Kidney (tissue), 14 donors: ENCODE data around the gene CRB2. TPM values are rescaled to one million over a fixed set of nuclear protein-coding genes. Genes with fewer than 3 reads are reported as not detected.
"Not testable (repeated sequence)": the region's sequence is repeated elsewhere in the genome, so short reads cannot be mapped to it uniquely, and the experiment has no call there.

ENCODE experiments used
- DNase-seq, 5 donors: peaks; one replicate each; pipeline ENCODE4 v3.0.0-alpha.2; 2013 to 2020
- FAIRE-seq: peaks from 2 replicates; lab custom pipeline; 2012; peaks lifted over from hg19 to GRCh38; lab: Jason Lieb, UNC
- H3K27ac ChIP-seq, 2 donors: one replicate each; pipeline ENCODE4 v1.7.0; 2013; ENCODE audit warnings: low read depth in 2 of 2, low read length in 2 of 2, inconsistent platforms in 1 of 2
- H3K27me3 ChIP-seq: one replicate; pipeline ENCODE4 v1.7.1; 2013; ENCODE audit warnings: low read length, inconsistent platforms; ENCODE audit not compliant: control insufficient read depth, insufficient read depth
- H3K36me3 ChIP-seq, 3 donors: one replicate each; pipeline versions ENCODE4 v1.7.0 to v1.7.1; 2013; ENCODE audit warnings: low read length in 3 of 3, control low read depth in 1 of 3, inconsistent platforms in 1 of 3; ENCODE audit not compliant: insufficient read depth in 3 of 3, control insufficient read depth in 2 of 3
- H3K4me1 ChIP-seq, 3 donors: one replicate each; pipeline versions ENCODE4 v1.7.0 to v1.7.1; 2013; ENCODE audit warnings: low read length in 3 of 3, inconsistent platforms in 1 of 3, low read depth in 1 of 3; ENCODE audit not compliant: control insufficient read depth in 2 of 3, insufficient read depth in 2 of 3
- H3K4me3 ChIP-seq, 3 donors: one replicate each; pipeline versions ENCODE4 v1.7.0 to v1.8.1; 2013; ENCODE audit warnings: low read length in 3 of 3, control low read depth in 1 of 3, inconsistent platforms in 1 of 3
- H3K9ac ChIP-seq, 3 donors: one replicate each; pipeline versions ENCODE4 v1.7.0 to v1.7.1; 2013; ENCODE audit warnings: low read length in 3 of 3, control low read depth in 1 of 3, inconsistent platforms in 1 of 3
- H3K9me3 ChIP-seq, 3 donors: one replicate each; pipeline versions ENCODE4 v1.7.0 to v1.7.1; 2013; ENCODE audit warnings: low read length in 3 of 3, control low read depth in 1 of 3, inconsistent platforms in 1 of 3; ENCODE audit not compliant: control insufficient read depth in 2 of 3, insufficient read depth in 1 of 3
- intact Hi-C: fragments of 100-400 bp; cut with DNase I; formaldehyde crosslinking; loops from one replicate; pipeline ENCODE4 v1.11.1; 2022
- polyA plus RNA-seq: library from polyadenylated mRNA; stranded (reverse); fragments of 350-450 nt; fragmentation: Illumina TruSeq; extraction: RNeasy Lipid Tissue Mini Kit (QIAGEN cat#74804); gene quantifications from one replicate; pipeline ENCODE4 v1.2.3, GENCODE V29; 2014; ENCODE audit warnings: low read depth, low replicate concordance; ENCODE audit not compliant: insufficient read depth
- total RNA-seq: library from RNA; stranded (reverse); fragmentation: NEBNext Ultra II Directional; extraction: Animal tissue kit (Norgen Biotek cat#: 25700); gene quantifications from one replicate; pipeline ENCODE4 v1.2.1, GENCODE V29; 2021
- TF ChIP-seq, protein P1 (sequence below): IDR thresholded peaks from 3 replicates; pipeline ENCODE4 v1.5.1; 2012; ENCODE audit warnings: mild to moderate bottlenecking, moderate library complexity, borderline replicate concordance; ENCODE audit not compliant: insufficient read depth; ENCODE audit errors: extremely low read depth
- donor health status: control.
- donor health status: control.
- donor health status: control.
- donor health status: control.
- donor health status: control.
- donor health status: DM: yes; HTN: yes; CAD: no.
- donor health status: Normal renal cell carcinoma (clear cell type).

Gene CRB2
- total and polyA plus RNA-seq, 2 donors from 2014 or later = 0.88 to 8.4 TPM

DNA sequence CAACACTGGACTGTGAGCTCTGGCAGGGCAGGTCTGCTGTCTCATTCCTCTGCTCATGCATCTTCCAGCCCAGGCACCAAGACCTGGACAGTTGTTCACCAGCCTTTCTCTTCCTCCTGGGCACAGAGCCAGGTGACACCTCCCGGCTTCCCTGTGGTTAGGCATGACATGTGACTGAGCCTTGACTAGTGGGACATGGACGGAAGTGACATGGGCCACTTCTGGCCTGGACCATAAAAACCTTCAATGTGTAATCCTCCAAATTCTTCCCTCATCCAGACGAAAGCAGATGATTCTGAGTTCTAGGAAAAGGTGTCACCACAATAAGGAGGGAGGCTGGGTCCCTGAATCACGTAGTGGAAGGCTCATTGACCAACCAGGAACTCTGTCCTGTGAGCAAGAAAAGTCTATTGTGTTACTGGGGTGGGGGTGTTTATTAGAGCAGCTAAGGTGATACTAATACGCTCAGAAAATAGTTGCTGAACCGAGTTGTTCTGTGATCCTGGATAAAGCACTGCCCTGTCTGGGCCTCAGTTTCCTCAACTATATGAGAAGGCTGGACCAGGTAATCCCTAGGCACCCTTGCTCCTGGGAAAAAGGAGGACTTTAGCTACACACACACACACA, 26.6 kb upstream of the CRB2 start:
- no peaks in the 10 kb centered on the region for H3K27me3 ChIP-seq

DNA sequence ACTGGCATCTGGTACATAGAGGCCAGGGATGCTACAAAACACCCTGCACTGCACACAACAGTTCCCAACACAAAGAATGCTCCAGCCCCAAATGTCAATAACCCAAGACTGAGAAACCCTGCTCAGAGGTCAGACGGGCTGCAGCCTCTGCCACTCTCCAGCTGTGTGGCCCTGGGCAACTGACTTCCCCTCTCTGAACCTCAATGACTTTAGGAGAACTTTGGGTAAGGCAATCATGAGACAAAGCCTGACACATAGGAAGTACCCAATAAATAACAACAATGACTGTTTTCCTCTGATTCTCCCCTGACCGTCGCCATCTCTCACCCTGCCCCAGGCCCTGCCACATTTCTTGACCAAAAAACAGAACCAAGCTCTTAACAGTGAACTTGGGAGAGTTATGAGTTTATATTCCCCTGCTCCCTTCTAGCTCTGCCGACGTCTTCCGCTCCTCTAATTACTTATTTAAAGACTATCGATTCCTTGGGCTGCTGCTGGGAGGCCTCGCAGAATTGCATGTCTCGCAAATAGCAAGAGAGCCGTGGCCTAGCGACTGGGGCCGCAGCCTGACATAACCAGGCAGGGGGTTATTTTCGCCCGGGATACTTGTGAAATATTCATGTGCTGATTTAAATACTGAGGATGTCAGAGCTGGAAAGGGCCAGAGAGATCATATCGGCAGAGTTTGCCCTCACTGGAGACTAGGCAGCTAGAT, 24.5 kb upstream of the CRB2 start:
- Histone ChIP-seq H3K27me3 (no peaks in the 10 kb centered on the region), H3K9me3 (no peaks in the 10 kb centered on the region), H3K9ac (no peak overlapping the region), H3K4me1 (peaks cover 0 to 6% (median 0%) of the 10 kb centered on the region in 3 donors), H3K4me3 (no peak overlapping the region), H3K36me3 (no peaks in the 10 kb centered on the region), H3K27ac (no peak overlapping the region)
- intact Hi-C loops = no loop called here
- DNase-seq (no peak), FAIRE-seq (no peak)
- TF ChIP-seq, protein P1, sequence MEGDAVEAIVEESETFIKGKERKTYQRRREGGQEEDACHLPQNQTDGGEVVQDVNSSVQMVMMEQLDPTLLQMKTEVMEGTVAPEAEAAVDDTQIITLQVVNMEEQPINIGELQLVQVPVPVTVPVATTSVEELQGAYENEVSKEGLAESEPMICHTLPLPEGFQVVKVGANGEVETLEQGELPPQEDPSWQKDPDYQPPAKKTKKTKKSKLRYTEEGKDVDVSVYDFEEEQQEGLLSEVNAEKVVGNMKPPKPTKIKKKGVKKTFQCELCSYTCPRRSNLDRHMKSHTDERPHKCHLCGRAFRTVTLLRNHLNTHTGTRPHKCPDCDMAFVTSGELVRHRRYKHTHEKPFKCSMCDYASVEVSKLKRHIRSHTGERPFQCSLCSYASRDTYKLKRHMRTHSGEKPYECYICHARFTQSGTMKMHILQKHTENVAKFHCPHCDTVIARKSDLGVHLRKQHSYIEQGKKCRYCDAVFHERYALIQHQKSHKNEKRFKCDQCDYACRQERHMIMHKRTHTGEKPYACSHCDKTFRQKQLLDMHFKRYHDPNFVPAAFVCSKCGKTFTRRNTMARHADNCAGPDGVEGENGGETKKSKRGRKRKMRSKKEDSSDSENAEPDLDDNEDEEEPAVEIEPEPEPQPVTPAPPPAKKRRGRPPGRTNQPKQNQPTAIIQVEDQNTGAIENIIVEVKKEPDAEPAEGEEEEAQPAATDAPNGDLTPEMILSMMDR = no peak

More for the DNA sequence above, 26.6 kb upstream of the CRB2 start:
- H3K4me1 ChIP-seq = peaks cover 0 to 6% (median 0%) of the 10 kb centered on the region in 3 donors
- no peak for FAIRE-seq
- intact Hi-C loops = no loop called here
- H3K4me3 ChIP-seq = no peak overlapping the region
- TF ChIP-seq, protein P1 = no peak
- H3K36me3 ChIP-seq = no peaks in the 10 kb centered on the region
- no peak overlapping the region for H3K9ac ChIP-seq
- no peak overlapping the region for H3K27ac ChIP-seq
- H3K9me3 ChIP-seq = no peaks in the 10 kb centered on the region
- no peak for DNase-seq

DNA sequence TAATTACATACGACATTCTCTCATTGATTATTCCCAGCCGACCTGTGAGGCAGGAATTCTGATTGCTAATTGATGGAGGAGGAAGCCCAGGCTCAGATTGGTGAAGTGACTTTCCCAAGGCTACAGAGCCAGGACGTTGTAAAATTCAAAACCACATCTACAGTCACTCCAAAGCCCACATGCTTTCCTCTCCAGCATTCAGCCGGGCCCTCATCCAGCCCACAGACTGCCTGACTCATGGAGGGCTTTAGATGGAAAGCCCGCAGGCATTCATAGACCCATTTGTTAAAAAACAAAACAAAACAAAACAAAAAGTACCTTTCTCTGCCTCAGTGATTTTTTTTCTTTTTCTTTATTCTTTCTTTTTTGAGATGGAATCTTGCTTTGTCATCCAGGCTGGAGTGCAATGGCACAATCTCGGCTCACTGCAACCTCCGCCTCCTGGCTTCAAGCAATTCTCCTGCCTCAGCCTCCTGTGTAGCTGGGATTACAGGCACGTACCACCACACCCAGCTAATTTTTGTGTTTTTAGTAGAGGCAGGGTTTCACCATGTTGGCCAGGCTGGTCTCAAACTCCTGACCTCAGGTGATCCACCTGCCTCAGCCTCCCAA, 22.8 kb upstream of the CRB2 start:
- H3K27ac ChIP-seq, intact Hi-C loops, DNase-seq, H3K4me1 ChIP-seq, H3K9ac ChIP-seq, H3K4me3 ChIP-seq, H3K36me3 ChIP-seq, FAIRE-seq, H3K27me3 ChIP-seq, H3K9me3 ChIP-seq: not testable (repeated sequence)

DNA sequence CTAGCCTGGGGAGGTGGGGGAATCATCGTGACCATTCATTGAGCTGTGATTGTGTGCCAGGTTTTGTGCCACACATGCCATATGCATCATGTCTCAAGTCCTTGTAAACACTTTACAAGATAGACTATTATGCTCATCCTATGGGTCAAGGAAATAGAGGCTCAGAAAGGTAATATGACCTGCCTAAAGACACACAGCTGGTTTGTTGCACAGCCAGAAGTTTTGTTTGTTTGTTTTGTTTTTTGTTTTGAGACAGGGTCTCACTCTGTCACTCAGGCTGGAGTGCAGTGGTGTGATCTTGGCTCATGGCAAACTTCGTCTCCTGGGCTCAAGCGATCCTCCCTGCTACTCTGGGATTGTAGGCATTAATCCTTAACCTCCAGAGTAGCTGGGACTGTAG, 21.4 kb upstream of the CRB2 start:
- no peaks in the 10 kb centered on the region for H3K9me3 ChIP-seq
- no peak overlapping the region for H3K9ac ChIP-seq
- DNase-seq (no peak), FAIRE-seq (no peak)
- no peaks in the 10 kb centered on the region for H3K36me3 ChIP-seq
- H3K4me3 ChIP-seq = no peak overlapping the region
- H3K27ac ChIP-seq = no peak overlapping the region
- TF ChIP-seq, protein P1 = no peak
- no peaks in the 10 kb centered on the region for H3K4me1 ChIP-seq
- intact Hi-C loops = no loop called here
- no peaks in the 10 kb centered on the region for H3K27me3 ChIP-seq
